Globus pallidus (tissue), 1 donor: ENCODE data around the gene ZNF235.
A peak's percentile ranks its signal among the peaks of the same experiment; 100 is the strongest.
"Not testable (repeated sequence)": the region's sequence is repeated elsewhere in the genome, so short reads cannot be mapped to it uniquely, and the experiment has no call there.

Experiments
- DNase-seq: peaks from one replicate; pipeline ENCODE4 v3.0.0-alpha.2; 2015; ENCODE audit warnings: low spot score

The ZNF235 gene

DNA sequence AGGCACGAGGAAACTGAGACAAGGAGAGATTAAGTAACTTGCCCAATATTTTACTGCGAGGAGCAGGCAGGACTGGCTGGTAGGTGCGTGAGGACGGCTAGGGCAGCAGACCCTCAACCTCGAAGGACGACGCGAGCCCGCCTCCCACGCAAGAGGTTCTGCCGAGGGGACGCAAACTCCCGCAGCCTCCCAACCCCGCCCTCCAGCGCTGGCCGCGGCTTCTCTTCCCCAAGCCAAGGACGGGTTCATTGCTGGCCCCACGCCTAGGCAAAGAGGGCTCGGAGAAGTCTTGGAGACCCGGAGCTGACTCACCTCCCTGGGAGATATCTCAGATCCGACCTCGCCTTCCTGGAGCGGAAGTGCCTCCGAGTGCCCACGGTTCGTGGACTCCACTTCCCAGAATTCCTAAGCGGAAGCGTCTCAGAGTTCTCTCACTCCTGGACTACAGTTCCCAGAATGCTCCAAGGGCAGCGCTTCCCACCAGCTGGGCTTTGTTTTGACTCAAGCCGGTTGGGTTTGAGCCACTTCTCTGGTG lies at the start of gene ZNF235:
TSS of gene ZNF235 (minus strand) at position 367 of the 535 bp plus-strand sequence. CDS start 1,621 bp downstream, outside the sequence.
- peak; percentile 95 for DNase-seq

GRCh38 chr19:44346556-44346955 lies 41.7 kb upstream of the ZNF235 start:
- no peak for DNase-seq

- peak; percentile 38 for DNase-seq
Observed at GRCh38 chr19:44345959-44346358, 41.1 kb upstream of the ZNF235 start.

DNA sequence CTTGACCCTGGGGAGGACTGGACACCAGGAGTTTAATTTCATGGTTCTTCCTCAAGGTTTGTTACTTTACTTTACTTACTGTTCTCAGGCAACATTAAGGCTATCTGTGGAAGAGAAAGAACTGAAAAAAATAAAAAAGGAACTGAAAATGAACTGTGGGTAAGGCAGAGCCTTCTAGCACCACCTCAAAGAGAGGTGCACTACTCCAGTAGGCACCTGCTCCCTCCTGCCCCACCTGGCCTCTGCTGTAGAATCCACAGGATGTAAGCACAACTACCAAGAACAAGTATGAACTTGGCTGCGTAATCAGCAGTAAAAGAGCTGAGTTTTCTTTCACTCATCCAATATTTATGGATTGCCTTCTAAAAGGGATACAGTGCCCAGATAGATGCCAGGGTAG lies 39.4 kb upstream of the ZNF235 start:
- DNase-seq: no peak

- DNase-seq: no peak
Observed at GRCh38 chr19:44341794-44342193, 37.0 kb upstream of the ZNF235 start.

DNA sequence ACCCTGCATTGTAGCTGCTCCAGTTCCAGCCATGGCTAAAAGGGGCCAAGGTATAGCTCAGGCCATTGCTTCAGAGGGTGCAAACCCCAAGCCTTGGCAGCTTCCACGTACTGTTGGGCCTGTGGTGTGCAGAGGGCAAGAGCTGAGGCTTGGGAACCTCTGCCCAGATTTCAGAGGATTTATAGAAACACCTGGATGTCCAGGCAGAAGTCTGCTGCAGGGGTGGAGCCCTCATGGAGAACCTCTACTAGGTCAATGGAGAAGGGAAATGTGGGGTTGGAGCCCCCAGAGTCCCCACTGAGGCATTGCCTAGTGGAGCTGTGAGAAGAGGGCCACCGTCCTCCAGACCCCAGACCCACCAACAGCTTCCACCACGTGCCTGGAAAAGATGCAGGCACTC lies 29.8 kb upstream of the ZNF235 start:
- DNase-seq: not testable (repeated sequence)

GRCh38 chr19:44332145-44332544 lies 27.3 kb upstream of the ZNF235 start:
- DNase-seq: no peak

- DNase-seq: no peak
Observed at GRCh38 chr19:44315883-44316282, 11.1 kb upstream of the ZNF235 start.

GRCh38 chr19:44313231-44313630 lies 8.4 kb upstream of the ZNF235 start:
- DNase-seq: no peak

DNA sequence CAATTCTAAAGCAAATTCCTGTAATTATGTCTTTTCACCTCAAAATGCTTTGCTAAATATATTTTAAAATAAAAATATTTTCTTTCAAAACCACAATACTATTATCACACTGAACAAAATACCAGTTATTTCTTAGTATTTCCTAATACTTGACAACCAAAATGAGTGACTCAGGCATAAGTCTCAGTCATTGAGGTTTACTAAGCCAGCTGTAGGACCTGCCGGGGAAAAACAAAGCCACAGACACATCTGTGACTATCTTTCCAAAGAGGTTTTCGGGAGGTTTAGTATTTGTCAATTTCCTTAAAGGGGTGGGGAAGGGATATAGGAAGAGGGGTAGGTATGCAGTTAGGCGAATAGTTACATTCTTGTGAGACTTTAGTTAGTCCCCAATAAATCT lies 3.2 kb upstream of the ZNF235 start:
- no peak for DNase-seq

- DNase-seq: no peak
Observed at GRCh38 chr19:44306283-44306682, 1.5 kb upstream of the ZNF235 start.

- DNase-seq: peak; percentile 1
Observed at GRCh38 chr19:44305457-44305856, 632 bp upstream of the ZNF235 start.

- peak; percentile 0 for DNase-seq
Observed at GRCh38 chr19:44303976-44304568, 753 bp downstream of the ZNF235 start.

GRCh38 chr19:44303320-44303719 lies 1.5 kb downstream of the ZNF235 start:
- no peak for DNase-seq

GRCh38 chr19:44284968-44285367 lies 19.9 kb downstream of the ZNF235 start:
- no peak for DNase-seq

DNA sequence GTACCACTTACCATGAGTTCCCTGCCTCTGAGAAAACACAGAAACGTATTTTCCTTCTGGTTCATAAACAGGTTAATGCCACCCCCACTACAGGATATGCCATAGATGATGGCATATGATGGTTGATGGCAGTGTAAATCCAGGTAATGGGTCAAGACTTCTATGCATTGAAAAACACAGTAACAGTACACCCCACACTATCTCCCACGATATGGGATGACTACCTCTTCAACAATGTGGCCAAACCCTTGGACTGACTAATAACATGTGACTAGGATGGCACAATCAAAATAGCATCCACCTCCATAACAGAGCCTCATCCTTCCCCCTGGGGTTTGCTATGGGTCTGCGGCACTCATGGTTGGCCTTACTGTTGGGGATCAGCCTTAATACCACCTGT lies 22.0 kb downstream of the ZNF235 start:
- DNase-seq: no peak

GRCh38 chr19:44280916-44281315 lies 23.9 kb downstream of the ZNF235 start:
- no peak for DNase-seq

- no peak for DNase-seq
Observed at GRCh38 chr19:44278181-44278690, 26.6 kb downstream of the ZNF235 start.

GRCh38 chr19:44277331-44277730 lies 27.5 kb downstream of the ZNF235 start:
- no peak for DNase-seq

GRCh38 chr19:44260695-44261446 lies 44.0 kb downstream of the ZNF235 start:
- DNase-seq: no peak

DNA sequence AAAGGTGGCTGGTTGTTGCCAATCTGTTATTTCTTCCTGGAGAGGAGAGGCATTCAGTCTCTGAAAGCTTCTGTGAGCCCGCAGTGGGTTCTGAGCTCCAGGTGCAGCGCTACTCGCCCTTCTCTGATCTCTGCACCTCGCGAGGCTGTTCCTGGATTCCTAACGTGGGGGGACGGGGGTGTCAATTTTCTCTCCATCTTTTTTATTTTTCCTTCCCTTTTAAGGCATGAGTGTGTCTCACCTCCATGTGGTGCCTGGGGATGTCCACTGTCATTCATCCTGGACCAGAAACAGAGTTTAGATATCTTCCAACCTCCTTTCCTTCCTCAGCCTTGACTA lies 44.5 kb downstream of the ZNF235 start:
- DNase-seq: no peak

DNA sequence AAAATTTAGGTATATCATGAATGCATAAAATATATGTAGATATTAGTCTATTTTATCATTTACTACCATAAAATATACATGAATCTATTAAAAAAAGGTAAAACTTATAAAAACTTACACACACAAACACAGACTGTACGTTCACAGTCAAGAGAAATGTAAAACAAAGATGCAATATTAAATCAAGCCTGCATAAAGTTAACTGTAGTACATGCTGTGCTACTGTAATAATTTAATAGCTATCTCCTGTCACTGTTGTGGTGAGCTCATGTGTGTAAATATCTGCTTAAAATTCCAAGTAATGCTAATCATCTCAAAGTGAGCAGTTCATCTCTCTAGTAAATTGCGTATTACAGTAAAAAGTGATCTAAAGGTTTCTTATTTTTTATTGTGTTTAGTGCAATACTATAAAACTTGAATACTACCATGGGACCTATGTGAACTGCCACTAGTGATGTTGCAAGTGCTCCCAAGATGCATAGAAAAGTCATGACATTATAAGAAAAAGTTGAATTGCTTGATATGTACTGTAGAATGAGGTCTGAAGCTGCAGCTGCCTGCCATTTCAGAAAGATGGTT lies 45.9 kb downstream of the ZNF235 start:
- DNase-seq: no peak

DNA sequence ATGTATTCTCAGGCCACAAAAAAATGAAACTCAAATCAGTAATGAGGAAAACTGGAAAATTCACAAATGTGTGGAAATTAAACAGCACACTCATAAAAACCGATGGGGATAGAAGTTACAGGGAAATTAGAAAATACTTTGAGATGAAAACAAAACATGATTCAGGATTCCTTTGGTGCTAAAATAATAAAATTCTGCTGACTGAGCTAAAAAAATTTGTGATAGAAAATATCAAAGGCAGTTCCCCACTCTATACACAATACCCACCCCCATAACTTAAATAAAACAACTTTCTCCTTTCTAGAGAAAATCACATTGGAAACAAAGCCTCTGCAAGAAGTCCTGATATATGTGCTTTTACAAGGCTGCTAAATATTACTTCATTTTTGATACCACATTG lies 46.7 kb downstream of the ZNF235 start:
- DNase-seq: no peak
